ENCODE measurements around the gene PRKG1. TPM values are rescaled to one million over a fixed set of nuclear protein-coding genes. Genes with fewer than 3 reads are reported as not detected.

PRKG1 gene
- total RNA-seq, 4 donors from 2014 or later = 1.2 to 6.5 (median 2.7) TPM

DNA sequence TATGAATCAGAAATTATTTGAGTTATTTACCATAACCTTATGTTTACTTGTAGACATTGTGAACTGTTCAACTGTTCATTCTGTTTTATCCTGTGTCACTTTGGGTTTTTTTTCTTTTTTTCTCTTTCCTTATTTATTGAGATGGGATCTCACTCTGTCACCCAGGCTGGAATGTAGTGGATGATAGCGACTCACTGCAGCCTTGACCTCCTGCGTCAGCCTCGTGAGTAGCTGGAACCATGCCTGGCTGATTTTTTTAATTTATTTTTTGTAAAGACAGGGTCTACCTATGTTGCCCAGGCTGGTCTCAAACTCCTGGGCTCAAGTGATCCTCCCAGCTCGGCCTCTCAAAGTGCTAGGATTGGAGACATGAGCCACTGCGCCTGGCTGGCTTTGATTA, 528.0 kb downstream of the PRKG1 start:
- no peaks in the 10 kb centered on the region for H3K9me3 ChIP-seq
- TF ChIP-seq CTCF (IDR thresholded peaks at IDR 0.05) = no peak
- no peak for TF ChIP-seq EP300 (IDR thresholded peaks at IDR 0.05)
- no peak for TF ChIP-seq POLR2AphosphoS5 (IDR thresholded peaks at IDR 0.05)
- no peak for TF ChIP-seq POLR2A (IDR thresholded peaks at IDR 0.05)
- 81% methylated on average over 5 of the region's 5 CpGs for WGBS
- DNase-seq (ENCODE audit: low spot score in 2 of 2) = no peak
- peaks cover 2% of the 10 kb centered on the region for H3K4me1 ChIP-seq
- no peak overlapping the region for H3K4me3 ChIP-seq
- H3K36me3 ChIP-seq = no peaks in the 10 kb centered on the region
- H3K27ac ChIP-seq = no peak overlapping the region
- H3K27me3 ChIP-seq = no peaks in the 10 kb centered on the region

- WGBS = 84% methylated on average over 5 of the region's 5 CpGs
- no peak for TF ChIP-seq EP300 (IDR thresholded peaks at IDR 0.05)
- no peak for TF ChIP-seq POLR2AphosphoS5 (IDR thresholded peaks at IDR 0.05)
- TF ChIP-seq CTCF (IDR thresholded peaks at IDR 0.05) = no peak
- no peak for TF ChIP-seq POLR2A (IDR thresholded peaks at IDR 0.05)
- Histone ChIP-seq H3K27me3 (no peaks in the 10 kb centered on the region), H3K4me3 (no peak overlapping the region), H3K36me3 (no peaks in the 10 kb centered on the region), H3K9me3 (no peaks in the 10 kb centered on the region), H3K4me1 (peaks cover 2% of the 10 kb centered on the region), H3K27ac (no peak overlapping the region)
- DNase-seq (ENCODE audit: low spot score in 2 of 2) = no peak
These were observed 530.3 kb downstream of the PRKG1 start for GRCh38 chr10:51604579-51604978.

DNA sequence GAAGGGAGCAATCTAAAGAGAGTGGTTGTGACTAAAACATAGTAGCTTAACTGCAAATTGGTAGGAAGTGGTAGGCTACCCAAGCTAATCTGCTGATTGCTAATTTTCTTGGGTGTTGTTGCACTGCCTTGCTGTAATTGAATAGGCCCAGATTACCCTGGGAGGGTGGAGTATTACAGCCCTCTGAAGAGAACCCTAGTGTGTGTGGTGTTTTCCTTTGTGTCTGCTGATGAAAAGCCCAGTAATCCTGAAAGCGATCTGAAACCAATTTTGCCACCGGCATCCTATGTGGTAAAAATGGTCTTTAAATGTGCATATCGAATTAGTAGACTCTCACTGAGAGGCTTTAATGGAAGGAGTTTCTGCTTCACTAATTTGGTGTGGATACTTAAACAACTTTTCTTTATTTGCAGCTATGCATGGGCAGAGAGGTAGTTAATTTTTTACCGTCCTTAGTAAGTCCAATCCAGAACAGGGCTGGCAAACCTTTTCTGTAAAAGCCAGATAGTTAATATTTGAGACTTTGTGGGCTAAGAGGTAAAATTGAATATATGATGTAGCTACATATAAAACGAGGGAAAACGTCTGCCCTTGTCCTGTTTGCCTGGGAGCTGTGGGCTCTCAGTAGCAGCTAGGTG, 532.7 kb downstream of the PRKG1 start:
- Histone ChIP-seq H3K27me3 (no peaks in the 10 kb centered on the region), H3K4me1 (no peaks in the 10 kb centered on the region), H3K27ac (no peak overlapping the region), H3K4me3 (no peak overlapping the region), H3K36me3 (no peaks in the 10 kb centered on the region), H3K9me3 (no peaks in the 10 kb centered on the region)
- DNase-seq (ENCODE audit: low spot score in 2 of 2) = no peak
- TF ChIP-seq EP300 (IDR thresholded peaks at IDR 0.05) (no peak), POLR2AphosphoS5 (IDR thresholded peaks at IDR 0.05) (no peak), CTCF (IDR thresholded peaks at IDR 0.05) (no peak), POLR2A (IDR thresholded peaks at IDR 0.05) (no peak)
- WGBS = 84% methylated on average over 6 of the region's 6 CpGs

- TF ChIP-seq POLR2AphosphoS5 (IDR thresholded peaks at IDR 0.05) (no peak), CTCF (IDR thresholded peaks at IDR 0.05) (no peak), POLR2A (IDR thresholded peaks at IDR 0.05) (no peak), EP300 (IDR thresholded peaks at IDR 0.05) (no peak)
- no peak overlapping the region for H3K27ac ChIP-seq
- H3K36me3 ChIP-seq = no peaks in the 10 kb centered on the region
- no peak for DNase-seq (ENCODE audit: low spot score in 2 of 2)
- H3K4me1 ChIP-seq = no peaks in the 10 kb centered on the region
- 90% methylated on average over 3 of the region's 3 CpGs for WGBS
- no peaks in the 10 kb centered on the region for H3K27me3 ChIP-seq
- no peak overlapping the region for H3K4me3 ChIP-seq
- no peaks in the 10 kb centered on the region for H3K9me3 ChIP-seq
These were observed 533.2 kb downstream of the PRKG1 start for GRCh38 chr10:51607463-51607835.

GRCh38 chr10:51608211-51608610, 533.9 kb downstream of the PRKG1 start:
- Histone ChIP-seq H3K27ac (no peak overlapping the region), H3K9me3 (no peaks in the 10 kb centered on the region), H3K36me3 (no peaks in the 10 kb centered on the region), H3K27me3 (no peaks in the 10 kb centered on the region), H3K4me1 (no peaks in the 10 kb centered on the region), H3K4me3 (no peak overlapping the region)
- 75% methylated on average over 2 of the region's 2 CpGs for WGBS
- TF ChIP-seq POLR2A (IDR thresholded peaks at IDR 0.05) = no peak
- no peak for TF ChIP-seq EP300 (IDR thresholded peaks at IDR 0.05)
- no peak for TF ChIP-seq CTCF (IDR thresholded peaks at IDR 0.05)
- TF ChIP-seq POLR2AphosphoS5 (IDR thresholded peaks at IDR 0.05) = no peak
- no peak for DNase-seq (ENCODE audit: low spot score in 2 of 2)
